H9 (cell line): ENCODE measurements around the gene SERTAD2. TPM values are rescaled to one million over a fixed set of nuclear protein-coding genes. Genes with fewer than 3 reads are reported as not detected.

Experiments
- DNase-seq: peaks from one replicate; pipeline ENCODE4 v3.0.0-alpha.2; 2017
- H2AFZ ChIP-seq: one replicate; pipeline ENCODE4 v1.6.1; 2013; ENCODE audit warnings: mild to moderate bottlenecking, low read length, control low read depth, moderate library complexity
- H2AK5ac ChIP-seq: 2 replicates; pipeline ENCODE4 v1.6.1; 2013; ENCODE audit warnings: low read length, control low read depth, mixed read lengths; ENCODE audit not compliant: insufficient read length
- H2BK120ac ChIP-seq: one replicate; pipeline ENCODE4 v1.6.1; 2013; ENCODE audit warnings: low read depth, mild to moderate bottlenecking, low read length, control low read depth, inconsistent platforms; ENCODE audit not compliant: poor library complexity, severe bottlenecking
- H2BK12ac ChIP-seq: 2 replicates; pipeline ENCODE4 v1.6.1; 2013; ENCODE audit warnings: low read length, control low read depth, mixed read lengths, low read depth; ENCODE audit not compliant: insufficient read length
- H2BK15ac ChIP-seq: 2 replicates; pipeline ENCODE4 v1.6.1; 2013; ENCODE audit warnings: low read depth, low read length, control low read depth
- H2BK20ac ChIP-seq: one replicate; pipeline ENCODE4 v1.6.1; 2013; ENCODE audit warnings: low read depth, mild to moderate bottlenecking, low read length, control low read depth, inconsistent platforms; ENCODE audit not compliant: poor library complexity, severe bottlenecking
- H2BK5ac ChIP-seq: 2 replicates; pipeline ENCODE4 v1.6.1; 2013; ENCODE audit warnings: low read length, control low read depth, mixed read lengths; ENCODE audit not compliant: insufficient read length
- H3K14ac ChIP-seq: 2 replicates; pipeline ENCODE4 v1.6.1; 2013; ENCODE audit warnings: low read length, control low read depth; ENCODE audit not compliant: insufficient read depth
- H3K18ac ChIP-seq: 2 replicates; pipeline ENCODE4 v1.6.1; 2013; ENCODE audit warnings: low read depth, mild to moderate bottlenecking, mixed read lengths, low read length, control low read depth; ENCODE audit not compliant: insufficient read length
- H3K23ac ChIP-seq: 2 replicates; pipeline ENCODE4 v1.6.1; 2013; ENCODE audit warnings: low read length, control low read depth, mixed read lengths, low read depth; ENCODE audit not compliant: insufficient read length
- H3K23me2 ChIP-seq: 2 replicates; pipeline ENCODE4 v1.6.1; 2013; ENCODE audit warnings: low read depth, mild to moderate bottlenecking, mixed read lengths, low read length, control low read depth; ENCODE audit not compliant: insufficient read length, poor library complexity, severe bottlenecking
- H3K27ac ChIP-seq: 2 replicates; pipeline ENCODE4 v1.5.1; 2013; ENCODE audit warnings: low read length, control low read depth, mixed read lengths, low read depth; ENCODE audit not compliant: insufficient read length
- H3K27me3 ChIP-seq: 2 replicates; pipeline ENCODE4 v1.6.1; 2013; ENCODE audit warnings: low read length, control low read depth, inconsistent platforms; ENCODE audit not compliant: insufficient read depth
- H3K4ac ChIP-seq: 2 replicates; pipeline ENCODE4 v1.6.1; 2013; ENCODE audit warnings: low read depth, mild to moderate bottlenecking, control low read depth, inconsistent platforms, low read length, moderate library complexity
- H3K4me1 ChIP-seq: 2 replicates; pipeline ENCODE4 v1.6.1; 2013; ENCODE audit warnings: low read length, control low read depth, inconsistent platforms; ENCODE audit not compliant: insufficient read depth
- H3K4me2 ChIP-seq: 2 replicates; pipeline ENCODE4 v1.6.1; 2013; ENCODE audit warnings: low read length, control low read depth, mixed read lengths; ENCODE audit not compliant: insufficient read length, insufficient read depth
- H3K56ac ChIP-seq: 2 replicates; pipeline ENCODE4 v1.6.1; 2013; ENCODE audit warnings: low read depth, mild to moderate bottlenecking, mixed read lengths, low read length, control low read depth; ENCODE audit not compliant: insufficient read length
- H3K79me1 ChIP-seq: 2 replicates; pipeline ENCODE4 v1.6.1; 2013; ENCODE audit warnings: low read depth, mild to moderate bottlenecking, moderate library complexity, low read length, control low read depth, inconsistent platforms; ENCODE audit not compliant: insufficient read depth, poor library complexity, severe bottlenecking
- H3K79me2 ChIP-seq: 2 replicates; pipeline ENCODE4 v1.6.1; 2013; ENCODE audit warnings: low read length, control low read depth, inconsistent platforms; ENCODE audit not compliant: insufficient read depth
- H3K9ac ChIP-seq: 2 replicates; pipeline ENCODE4 v1.6.1; 2013; ENCODE audit warnings: low read length, control low read depth, mixed read lengths; ENCODE audit not compliant: insufficient read length; ENCODE audit errors: extremely low read depth
- H3K9me3 ChIP-seq: one replicate; pipeline ENCODE4 v1.6.1; 2013; ENCODE audit warnings: low read depth, low read length, inconsistent platforms; ENCODE audit not compliant: control insufficient read depth
- H3T11ph ChIP-seq: one replicate; pipeline ENCODE4 v1.6.1; 2013; ENCODE audit warnings: mild to moderate bottlenecking, low read length, control low read depth, inconsistent platforms
- H4K20me1 ChIP-seq: one replicate; pipeline ENCODE4 v1.6.1; 2013; ENCODE audit not compliant: control insufficient read depth, insufficient read length, insufficient read depth
- H4K5ac ChIP-seq: 2 replicates; pipeline ENCODE4 v1.6.1; 2013; ENCODE audit warnings: low read depth, mild to moderate bottlenecking, mixed read lengths, low read length, control low read depth; ENCODE audit not compliant: insufficient read length
- H4K8ac ChIP-seq: replicated peaks from 2 replicates; pipeline ENCODE4 v1.6.1; 2013; ENCODE audit warnings: low read length, control low read depth, mixed read lengths, low read depth; ENCODE audit not compliant: insufficient read length
- H4K91ac ChIP-seq: 2 replicates; pipeline ENCODE4 v1.6.1; 2013; ENCODE audit warnings: low read depth, mild to moderate bottlenecking, moderate library complexity, mixed read lengths, low read length, control low read depth; ENCODE audit not compliant: insufficient read length
- H3K27ac Mint-ChIP-seq, 3 experiments: 2 replicates in 2 of 3; 3 replicates in 1 of 3; pipeline ENCODE4 v1.8.0; 2020 to 2021; ENCODE audit warnings: mixed read lengths in 3 of 3, mild to moderate bottlenecking in 1 of 3, moderate library complexity in 1 of 3
- H3K27me3 Mint-ChIP-seq: 2 replicates; pipeline ENCODE4 v1.8.0; 2021; ENCODE audit warnings: low read depth, mild to moderate bottlenecking, moderate library complexity, mixed read lengths
- H3K36me3 Mint-ChIP-seq, 3 experiments: 2 replicates in 2 of 3; 3 replicates in 1 of 3; pipeline ENCODE4 v1.8.0; 2020 to 2021; ENCODE audit warnings: low read depth in 3 of 3, mixed read lengths in 3 of 3; ENCODE audit not compliant: insufficient read depth in 1 of 3
- H3K4me1 Mint-ChIP-seq, 2 experiments: 2 replicates each; pipeline ENCODE4 v1.8.0; 2020; ENCODE audit warnings: mixed read lengths in 2 of 2
- H3K4me3 Mint-ChIP-seq, 2 experiments: 2 replicates in 1 of 2; 3 replicates in 1 of 2; pipeline ENCODE4 v1.8.0; 2020 to 2021; ENCODE audit warnings: mild to moderate bottlenecking in 2 of 2, mixed read lengths in 2 of 2, moderate library complexity in 1 of 2
- H3K9me3 Mint-ChIP-seq, 2 experiments: 2 replicates in 1 of 2; 3 replicates in 1 of 2; pipeline ENCODE4 v1.8.0; 2020; ENCODE audit warnings: mild to moderate bottlenecking in 2 of 2, mixed read lengths in 2 of 2, moderate library complexity in 1 of 2
- total RNA-seq: library from RNA; stranded (reverse); gene quantifications from 2 replicates; pipeline ENCODE4 v1.2.1, GENCODE V29; 2021
- TF ChIP-seq, protein P1 (sequence below): fragments of 200-600 bp; sonication (generic); conservative IDR thresholded peaks from 3 replicates; pipeline ENCODE4 v1.8.0; 2021; ENCODE audit warnings: antibody characterized with exemption, mild to moderate bottlenecking

Gene SERTAD2
- total RNA-seq, 1 experiment from 2014 or later = 3.5 TPM

GRCh38 chr2:64670047-64670446 lies 16.3 kb upstream of the SERTAD2 start:
- Histone ChIP-seq H4K20me1 (no peaks in the 10 kb centered on the region), H3T11ph (no peak overlapping the region), H2BK12ac (no peak overlapping the region), H2AFZ (no peak overlapping the region), H3K79me2 (no peaks in the 10 kb centered on the region), H4K91ac (no peak overlapping the region), H2AK5ac (no peak overlapping the region), H3K4ac (no peak overlapping the region), H3K4me2 (no peak overlapping the region), H2BK20ac (no peak overlapping the region), H4K5ac (no peak overlapping the region), H3K23ac (no peak overlapping the region), H2BK120ac (no peak overlapping the region), H2BK15ac (no peak overlapping the region), H3K23me2 (no peaks in the 10 kb centered on the region), H3K27ac (no peak overlapping the region), H3K9ac (no peak overlapping the region), H3K14ac (no peak overlapping the region), H2BK5ac (no peak overlapping the region), H4K8ac (no peak overlapping the region), H3K4me1 (no peaks in the 10 kb centered on the region; the same call in 1 of the 2 replicates), H3K79me1 (no peaks in the 10 kb centered on the region), H3K27me3 (no peaks in the 10 kb centered on the region; the same call in 1 of the 2 replicates), H3K56ac (no peak overlapping the region), H3K9me3 (no peaks in the 10 kb centered on the region), H3K18ac (no peak overlapping the region)
- no peak for DNase-seq
- no peak overlapping the region for H3K27ac Mint-ChIP-seq
- no peaks in the 10 kb centered on the region for H3K36me3 Mint-ChIP-seq
- H3K4me1 Mint-ChIP-seq = peaks cover 17 to 21% of the 10 kb centered on the region in 2 experiments
- peaks cover 7% of the 10 kb centered on the region for H3K27me3 Mint-ChIP-seq
- TF ChIP-seq, protein P1, sequence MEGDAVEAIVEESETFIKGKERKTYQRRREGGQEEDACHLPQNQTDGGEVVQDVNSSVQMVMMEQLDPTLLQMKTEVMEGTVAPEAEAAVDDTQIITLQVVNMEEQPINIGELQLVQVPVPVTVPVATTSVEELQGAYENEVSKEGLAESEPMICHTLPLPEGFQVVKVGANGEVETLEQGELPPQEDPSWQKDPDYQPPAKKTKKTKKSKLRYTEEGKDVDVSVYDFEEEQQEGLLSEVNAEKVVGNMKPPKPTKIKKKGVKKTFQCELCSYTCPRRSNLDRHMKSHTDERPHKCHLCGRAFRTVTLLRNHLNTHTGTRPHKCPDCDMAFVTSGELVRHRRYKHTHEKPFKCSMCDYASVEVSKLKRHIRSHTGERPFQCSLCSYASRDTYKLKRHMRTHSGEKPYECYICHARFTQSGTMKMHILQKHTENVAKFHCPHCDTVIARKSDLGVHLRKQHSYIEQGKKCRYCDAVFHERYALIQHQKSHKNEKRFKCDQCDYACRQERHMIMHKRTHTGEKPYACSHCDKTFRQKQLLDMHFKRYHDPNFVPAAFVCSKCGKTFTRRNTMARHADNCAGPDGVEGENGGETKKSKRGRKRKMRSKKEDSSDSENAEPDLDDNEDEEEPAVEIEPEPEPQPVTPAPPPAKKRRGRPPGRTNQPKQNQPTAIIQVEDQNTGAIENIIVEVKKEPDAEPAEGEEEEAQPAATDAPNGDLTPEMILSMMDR = no peak
- no peak overlapping the region for H3K4me3 Mint-ChIP-seq
- H3K9me3 Mint-ChIP-seq = no peaks in the 10 kb centered on the region
